ENCODE results near the gene COL4A4. TPM values are rescaled to one million over a fixed set of nuclear protein-coding genes. Genes with fewer than 3 reads are reported as not detected.

Gene COL4A4
- total RNA-seq, 1 donor = 0.43 TPM

GRCh38 chr2:227152093-227152766, 11.8 kb downstream of the COL4A4 start:
- no peak overlapping the region for H3K4me3 ChIP-seq (ENCODE audit: low read depth, low read length)
- DNase-seq (ENCODE audit: low read depth) = no peak
- TF ChIP-seq, protein P1, sequence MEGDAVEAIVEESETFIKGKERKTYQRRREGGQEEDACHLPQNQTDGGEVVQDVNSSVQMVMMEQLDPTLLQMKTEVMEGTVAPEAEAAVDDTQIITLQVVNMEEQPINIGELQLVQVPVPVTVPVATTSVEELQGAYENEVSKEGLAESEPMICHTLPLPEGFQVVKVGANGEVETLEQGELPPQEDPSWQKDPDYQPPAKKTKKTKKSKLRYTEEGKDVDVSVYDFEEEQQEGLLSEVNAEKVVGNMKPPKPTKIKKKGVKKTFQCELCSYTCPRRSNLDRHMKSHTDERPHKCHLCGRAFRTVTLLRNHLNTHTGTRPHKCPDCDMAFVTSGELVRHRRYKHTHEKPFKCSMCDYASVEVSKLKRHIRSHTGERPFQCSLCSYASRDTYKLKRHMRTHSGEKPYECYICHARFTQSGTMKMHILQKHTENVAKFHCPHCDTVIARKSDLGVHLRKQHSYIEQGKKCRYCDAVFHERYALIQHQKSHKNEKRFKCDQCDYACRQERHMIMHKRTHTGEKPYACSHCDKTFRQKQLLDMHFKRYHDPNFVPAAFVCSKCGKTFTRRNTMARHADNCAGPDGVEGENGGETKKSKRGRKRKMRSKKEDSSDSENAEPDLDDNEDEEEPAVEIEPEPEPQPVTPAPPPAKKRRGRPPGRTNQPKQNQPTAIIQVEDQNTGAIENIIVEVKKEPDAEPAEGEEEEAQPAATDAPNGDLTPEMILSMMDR (IDR thresholded peaks at IDR 0.05; ENCODE audit: insufficient read depth, low read depth, low read length) = no peak

GRCh38 chr2:227150222-227150936, 13.6 kb downstream of the COL4A4 start:
- no peak overlapping the region for H3K4me3 ChIP-seq (ENCODE audit: low read depth, low read length)
- TF ChIP-seq, protein P1 (IDR thresholded peaks at IDR 0.05; ENCODE audit: insufficient read depth, low read depth, low read length) = no peak
- DNase-seq (ENCODE audit: low read depth) = no peak

GRCh38 chr2:227148106-227148505, 15.9 kb downstream of the COL4A4 start:
- DNase-seq (ENCODE audit: low read depth) = no peak
- TF ChIP-seq, protein P1 (IDR thresholded peaks at IDR 0.05; ENCODE audit: insufficient read depth, low read depth, low read length) = no peak
- no peak overlapping the region for H3K4me3 ChIP-seq (ENCODE audit: low read depth, low read length)

DNA sequence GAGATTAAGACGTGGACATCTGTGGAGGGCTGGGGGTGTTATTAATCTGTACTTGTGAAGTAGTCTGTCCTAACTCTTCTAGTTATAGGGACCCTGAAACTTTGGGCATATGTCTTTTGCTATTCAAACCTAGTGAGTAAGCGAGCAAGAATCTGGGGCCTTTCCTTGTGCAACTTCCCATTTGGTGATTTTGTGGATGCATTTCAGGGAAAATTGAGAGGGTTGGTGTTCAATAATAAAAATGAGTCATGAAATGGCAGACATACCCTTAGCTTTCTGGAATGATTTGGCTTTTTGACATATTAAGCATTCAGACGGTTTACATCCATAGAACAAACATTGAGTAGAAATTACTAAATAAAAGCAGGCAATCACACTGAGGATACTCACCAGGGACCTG, 17.0 kb downstream of the COL4A4 start:
- no peak for DNase-seq (ENCODE audit: low read depth)
- no peak overlapping the region for H3K4me3 ChIP-seq (ENCODE audit: low read depth, low read length)
- TF ChIP-seq, protein P1 (IDR thresholded peaks at IDR 0.05; ENCODE audit: insufficient read depth, low read depth, low read length) = no peak

- TF ChIP-seq, protein P1 (IDR thresholded peaks at IDR 0.05; ENCODE audit: insufficient read depth, low read depth, low read length) = no peak
- no peak for DNase-seq (ENCODE audit: low read depth)
Observed at GRCh38 chr2:227146456-227146855, 17.5 kb downstream of the COL4A4 start.

GRCh38 chr2:227143895-227144294, 20.1 kb downstream of the COL4A4 start:
- no peak overlapping the region for H3K4me3 ChIP-seq (ENCODE audit: low read depth, low read length)
- no peak for DNase-seq (ENCODE audit: low read depth)
- TF ChIP-seq, protein P1 (IDR thresholded peaks at IDR 0.05; ENCODE audit: insufficient read depth, low read depth, low read length) = no peak

More at GRCh38 chr2:227146456-227146855, 17.5 kb downstream of the COL4A4 start:
- H3K4me3 ChIP-seq (ENCODE audit: low read depth, low read length) = no peak overlapping the region

Data from fibroblast of villous mesenchyme (primary cell).